Measurements from ENCODE around the gene CLIC4. TPM values are rescaled to one million over a fixed set of nuclear protein-coding genes. Genes with fewer than 3 reads are reported as not detected.

CLIC4 gene
- polyA plus RNA-seq, 1 donor (not counting 4 experiments of a cell fraction or from before 2014, with no cell fraction given): 130 TPM

- peaks cover 17% of the 10 kb centered on the region for H3K27me3 ChIP-seq (ENCODE audit: control insufficient read depth, extremely low read depth, insufficient read depth, low read length)
- no peak overlapping the region for H3K27ac ChIP-seq (ENCODE audit: control insufficient read depth, insufficient read depth, low read length)
- dilution Hi-C loops (cut with MboI; ENCODE audit: extremely low pct_ligation_motif_present, low sequenced_read_pairs): no loop called here
- DNase-seq (ENCODE audit: low read depth, low spot score) (no peak), FAIRE-seq (no peak)
- no peaks in the 10 kb centered on the region for H3K9me3 ChIP-seq (ENCODE audit: control insufficient read depth, low read depth, low read length)
- no peak overlapping the region for H3K4me2 ChIP-seq (ENCODE audit: control insufficient read depth, extremely low read depth, insufficient read depth, low read depth, low read length)
- no peaks in the 10 kb centered on the region for H3K36me3 ChIP-seq (ENCODE audit: control insufficient read depth in 2 of 2, extremely low read depth in 1 of 2, insufficient read depth in 2 of 2, low read length in 2 of 2)
- H3K9ac ChIP-seq (ENCODE audit: control insufficient read depth, extremely low read depth, insufficient read depth, low read length): no peak overlapping the region
- no peaks in the 10 kb centered on the region for H3K4me1 ChIP-seq (ENCODE audit: control insufficient read depth, extremely low read depth, insufficient read depth, low read length)
- no peak overlapping the region for H3K4me3 ChIP-seq (ENCODE audit: control insufficient read depth in 2 of 3, extremely low read depth in 1 of 3, insufficient read depth in 2 of 3, low read depth in 1 of 3, low read length in 3 of 3)
- no peaks in the 10 kb centered on the region for H4K20me1 ChIP-seq (ENCODE audit: control insufficient read depth, extremely low read depth, insufficient read depth, low read length)
- TF ChIP-seq CTCF (optimal IDR thresholded peaks at IDR 0.05 in 1 of 3, IDR thresholded peaks at IDR 0.05 in 1 of 3, conservative IDR thresholded peaks at IDR 0.05 in 1 of 3; ENCODE audit: extremely low read depth in 1 of 3, insufficient read depth in 2 of 3, low read length in 3 of 3): no peak
- TF ChIP-seq EZH2 (IDR thresholded peaks at IDR 0.05; ENCODE audit: low read length): no peak
- no peaks in the 10 kb centered on the region for H3K9me1 ChIP-seq (ENCODE audit: control insufficient read depth, extremely low read depth, insufficient read depth, low read length)
- H3K79me2 ChIP-seq (ENCODE audit: control insufficient read depth, insufficient read depth, low read length): no peaks in the 10 kb centered on the region
- H2AFZ ChIP-seq (ENCODE audit: control insufficient read depth, low read length): no peak overlapping the region
Observed at GRCh38 chr1:24856787-24857506, 111.7 kb downstream of the CLIC4 start.

GRCh38 chr1:24857507-24858133 lies 112.4 kb downstream of the CLIC4 start:
- Histone ChIP-seq H3K36me3 (ENCODE audit: control insufficient read depth in 2 of 2, extremely low read depth in 1 of 2, insufficient read depth in 2 of 2, low read length in 2 of 2) (no peaks in the 10 kb centered on the region), H3K4me1 (ENCODE audit: control insufficient read depth, extremely low read depth, insufficient read depth, low read length) (peaks cover 2% of the 10 kb centered on the region), H3K9me1 (ENCODE audit: control insufficient read depth, extremely low read depth, insufficient read depth, low read length) (no peaks in the 10 kb centered on the region), H3K9ac (ENCODE audit: control insufficient read depth, extremely low read depth, insufficient read depth, low read length) (no peak overlapping the region), H3K27me3 (ENCODE audit: control insufficient read depth, extremely low read depth, insufficient read depth, low read length) (peaks cover 18% of the 10 kb centered on the region), H3K4me3 (ENCODE audit: control insufficient read depth in 2 of 3, extremely low read depth in 1 of 3, insufficient read depth in 2 of 3, low read depth in 1 of 3, low read length in 3 of 3) (no peak overlapping the region), H3K4me2 (ENCODE audit: control insufficient read depth, extremely low read depth, insufficient read depth, low read depth, low read length) (no peak overlapping the region), H4K20me1 (ENCODE audit: control insufficient read depth, extremely low read depth, insufficient read depth, low read length) (no peaks in the 10 kb centered on the region), H2AFZ (ENCODE audit: control insufficient read depth, low read length) (no peak overlapping the region), H3K79me2 (ENCODE audit: control insufficient read depth, insufficient read depth, low read length) (no peaks in the 10 kb centered on the region), H3K27ac (ENCODE audit: control insufficient read depth, insufficient read depth, low read length) (no peak overlapping the region), H3K9me3 (ENCODE audit: control insufficient read depth, low read depth, low read length) (no peaks in the 10 kb centered on the region)
- DNase-seq (ENCODE audit: low read depth, low spot score) (no peak), FAIRE-seq (no peak)
- dilution Hi-C loops (cut with MboI; ENCODE audit: extremely low pct_ligation_motif_present, low sequenced_read_pairs): no loop called here
- TF ChIP-seq EZH2 (IDR thresholded peaks at IDR 0.05; ENCODE audit: low read length) (no peak), CTCF (optimal IDR thresholded peaks at IDR 0.05 in 1 of 3, IDR thresholded peaks at IDR 0.05 in 1 of 3, conservative IDR thresholded peaks at IDR 0.05 in 1 of 3; ENCODE audit: extremely low read depth in 1 of 3, insufficient read depth in 2 of 3, low read length in 3 of 3) (no peak)

All from keratinocyte (primary cell).